Measurements from ENCODE around the gene POLR3C.

Gene POLR3C

GRCh38 chr1:145849356-145850160, 25.6 kb downstream of the POLR3C start:
- no peak for TF ChIP-seq GATA2 (IDR thresholded peaks at IDR 0.05; ENCODE audit: low read depth, low read length)
- TF ChIP-seq GATA3 (IDR thresholded peaks at IDR 0.05; ENCODE audit: low read depth, low read length) = no peak

GRCh38 chr1:145855426-145855948, 31.5 kb downstream of the POLR3C start:
- TF ChIP-seq GATA3 (IDR thresholded peaks at IDR 0.05; ENCODE audit: low read depth, low read length) (no peak), GATA2 (IDR thresholded peaks at IDR 0.05; ENCODE audit: low read depth, low read length) (no peak)

GRCh38 chr1:145857170-145857569, 33.2 kb downstream of the POLR3C start:
- no peak for TF ChIP-seq GATA3 (IDR thresholded peaks at IDR 0.05; ENCODE audit: low read depth, low read length)
- TF ChIP-seq GATA2 (IDR thresholded peaks at IDR 0.05; ENCODE audit: low read depth, low read length) = no peak

GRCh38 chr1:145858238-145858900, 34.4 kb downstream of the POLR3C start:
- TF ChIP-seq GATA2 (IDR thresholded peaks at IDR 0.05; ENCODE audit: low read depth, low read length) (no peak), GATA3 (IDR thresholded peaks at IDR 0.05; ENCODE audit: low read depth, low read length) (no peak)

- TF ChIP-seq GATA2 (IDR thresholded peaks at IDR 0.05; ENCODE audit: low read depth, low read length) (no peak), GATA3 (IDR thresholded peaks at IDR 0.05; ENCODE audit: low read depth, low read length) (no peak)
These were observed 35.0 kb downstream of the POLR3C start, which contains the start of gene PIAS3 for GRCh38 chr1:145858901-145859490. PIAS3 (minus strand) TSS chr1:145859081; CDS start chr1:145858990, 91 bp downstream.

- TF ChIP-seq GATA2 (IDR thresholded peaks at IDR 0.05; ENCODE audit: low read depth, low read length) (no peak), GATA3 (IDR thresholded peaks at IDR 0.05; ENCODE audit: low read depth, low read length) (no peak)
These were observed 35.6 kb downstream of the POLR3C start for GRCh38 chr1:145859491-145860023.

- no peak for TF ChIP-seq GATA2 (IDR thresholded peaks at IDR 0.05; ENCODE audit: low read depth, low read length)
These were observed 39.5 kb downstream of the POLR3C start for GRCh38 chr1:145863282-145864018.

GRCh38 chr1:145868232-145868631, 44.2 kb downstream of the POLR3C start:
- TF ChIP-seq GATA3 (IDR thresholded peaks at IDR 0.05; ENCODE audit: low read depth, low read length) (no peak), GATA2 (IDR thresholded peaks at IDR 0.05; ENCODE audit: low read depth, low read length) (no peak)

GRCh38 chr1:145871994-145872924, 48.3 kb downstream of the POLR3C start:
- TF ChIP-seq GATA2 (IDR thresholded peaks at IDR 0.05; ENCODE audit: low read depth, low read length) (no peak), GATA3 (IDR thresholded peaks at IDR 0.05; ENCODE audit: low read depth, low read length) (no peak)

- TF ChIP-seq GATA3 (IDR thresholded peaks at IDR 0.05; ENCODE audit: low read depth, low read length) (no peak), GATA2 (IDR thresholded peaks at IDR 0.05; ENCODE audit: low read depth, low read length) (no peak)
These were observed 50.6 kb downstream of the POLR3C start for GRCh38 chr1:145874646-145875045.

- TF ChIP-seq GATA3 (IDR thresholded peaks at IDR 0.05; ENCODE audit: low read depth, low read length) (no peak), GATA2 (IDR thresholded peaks at IDR 0.05; ENCODE audit: low read depth, low read length) (no peak)
These were observed 54.0 kb downstream of the POLR3C start for GRCh38 chr1:145877923-145878486.

GRCh38 chr1:145878724-145879123, 54.7 kb downstream of the POLR3C start:
- TF ChIP-seq GATA3 (IDR thresholded peaks at IDR 0.05; ENCODE audit: low read depth, low read length) (no peak), GATA2 (IDR thresholded peaks at IDR 0.05; ENCODE audit: low read depth, low read length) (no peak)

All from SH-SY5Y (cell line).